ENCODE results near the gene SPG7.

Gene SPG7

DNA sequence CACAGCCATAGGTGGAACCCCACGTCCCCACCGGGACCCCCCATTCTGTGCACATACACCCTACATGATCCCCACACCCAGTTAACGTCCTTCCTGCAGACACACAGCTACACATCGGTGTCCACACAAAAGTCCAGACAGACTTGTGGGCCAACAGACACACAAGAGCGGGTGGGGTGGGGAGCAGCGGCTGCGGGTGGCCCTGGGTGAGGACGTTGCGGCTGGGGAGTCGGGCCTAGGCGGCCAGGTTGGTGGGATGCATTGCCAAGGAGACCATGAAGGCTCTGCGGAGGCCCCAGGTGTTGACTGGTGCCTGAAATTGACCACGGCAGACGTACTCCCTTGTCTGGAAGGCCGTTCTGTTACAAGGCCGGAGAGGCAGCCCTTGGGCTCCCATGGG, 96.6 kb downstream of the SPG7 start:
- H3K4me3 ChIP-seq (ENCODE audit: low read length) = no peak overlapping the region
- TF ChIP-seq, protein P1, sequence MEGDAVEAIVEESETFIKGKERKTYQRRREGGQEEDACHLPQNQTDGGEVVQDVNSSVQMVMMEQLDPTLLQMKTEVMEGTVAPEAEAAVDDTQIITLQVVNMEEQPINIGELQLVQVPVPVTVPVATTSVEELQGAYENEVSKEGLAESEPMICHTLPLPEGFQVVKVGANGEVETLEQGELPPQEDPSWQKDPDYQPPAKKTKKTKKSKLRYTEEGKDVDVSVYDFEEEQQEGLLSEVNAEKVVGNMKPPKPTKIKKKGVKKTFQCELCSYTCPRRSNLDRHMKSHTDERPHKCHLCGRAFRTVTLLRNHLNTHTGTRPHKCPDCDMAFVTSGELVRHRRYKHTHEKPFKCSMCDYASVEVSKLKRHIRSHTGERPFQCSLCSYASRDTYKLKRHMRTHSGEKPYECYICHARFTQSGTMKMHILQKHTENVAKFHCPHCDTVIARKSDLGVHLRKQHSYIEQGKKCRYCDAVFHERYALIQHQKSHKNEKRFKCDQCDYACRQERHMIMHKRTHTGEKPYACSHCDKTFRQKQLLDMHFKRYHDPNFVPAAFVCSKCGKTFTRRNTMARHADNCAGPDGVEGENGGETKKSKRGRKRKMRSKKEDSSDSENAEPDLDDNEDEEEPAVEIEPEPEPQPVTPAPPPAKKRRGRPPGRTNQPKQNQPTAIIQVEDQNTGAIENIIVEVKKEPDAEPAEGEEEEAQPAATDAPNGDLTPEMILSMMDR (IDR thresholded peaks at IDR 0.05; ENCODE audit: insufficient read depth, low read depth, low read length, missing control alignments) = no peak
- DNase-seq (ENCODE audit: low read depth) = no peak

DNA sequence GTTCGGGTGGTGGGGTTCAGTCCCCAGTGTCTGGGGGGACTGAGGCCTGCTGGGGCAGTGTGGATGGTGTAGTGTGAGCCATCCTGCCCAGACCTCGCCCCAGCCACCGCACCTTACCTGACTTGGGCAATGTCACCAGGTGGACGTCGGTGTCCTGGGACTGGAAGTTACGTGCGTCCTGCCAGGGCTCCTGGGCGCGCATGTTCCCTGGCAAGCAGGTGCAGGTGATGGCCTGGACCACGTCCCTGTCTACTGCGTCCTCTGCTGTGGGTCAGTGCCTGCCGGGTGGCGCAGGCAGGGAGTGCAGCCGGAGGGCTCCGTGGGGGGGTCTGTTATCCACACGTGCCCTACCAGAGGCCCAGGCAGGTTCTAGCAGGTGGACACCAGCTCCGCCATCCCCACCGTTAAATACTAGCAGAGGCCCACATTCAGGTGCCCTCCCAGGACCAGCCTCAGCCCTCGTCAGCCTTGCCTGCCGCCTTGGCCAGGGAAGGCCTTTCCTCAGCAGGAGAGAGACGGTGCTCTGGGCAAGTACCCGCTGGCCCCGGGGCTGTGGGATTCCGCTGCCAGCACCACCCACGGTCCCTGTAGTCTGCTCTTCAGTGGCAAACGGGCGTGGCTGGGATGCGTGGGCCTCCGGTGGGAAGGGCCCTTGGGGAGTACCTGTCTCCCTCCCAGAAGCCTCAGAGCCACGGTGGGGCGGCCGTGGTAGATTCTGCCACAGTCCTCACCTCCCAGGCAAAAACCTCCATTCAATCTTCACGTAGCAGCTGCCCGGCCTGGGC, 97.2 kb downstream of the SPG7 start:
- no peak overlapping the region for H3K4me3 ChIP-seq (ENCODE audit: low read length)
- peak; percentile 28 for DNase-seq (ENCODE audit: low read depth)
- TF ChIP-seq, protein P1 (IDR thresholded peaks at IDR 0.05; ENCODE audit: insufficient read depth, low read depth, low read length, missing control alignments) = no peak

- DNase-seq (ENCODE audit: low read depth) = no peak
- H3K4me3 ChIP-seq (ENCODE audit: low read length) = no peak overlapping the region
- TF ChIP-seq, protein P1 (IDR thresholded peaks at IDR 0.05; ENCODE audit: insufficient read depth, low read depth, low read length, missing control alignments) = no peak
Measured at GRCh38 chr16:89606006-89606405, 97.8 kb downstream of the SPG7 start.
